GM12875 (cell line): Measurements from ENCODE around the gene GLTPD2.

Source experiments
- H3K4me3 ChIP-seq: one replicate; pipeline ENCODE4 v1.5.1; 2011; ENCODE audit warnings: low read depth, low read length, control low read depth
- TF ChIP-seq, protein P1 (sequence below): IDR thresholded peaks from 2 replicates; pipeline ENCODE4 v1.5.1; 2011; ENCODE audit warnings: low read depth, mild to moderate bottlenecking, control low read depth, inconsistent platforms, low read length, moderate library complexity, borderline replicate concordance; ENCODE audit not compliant: insufficient read depth

Gene GLTPD2

DNA sequence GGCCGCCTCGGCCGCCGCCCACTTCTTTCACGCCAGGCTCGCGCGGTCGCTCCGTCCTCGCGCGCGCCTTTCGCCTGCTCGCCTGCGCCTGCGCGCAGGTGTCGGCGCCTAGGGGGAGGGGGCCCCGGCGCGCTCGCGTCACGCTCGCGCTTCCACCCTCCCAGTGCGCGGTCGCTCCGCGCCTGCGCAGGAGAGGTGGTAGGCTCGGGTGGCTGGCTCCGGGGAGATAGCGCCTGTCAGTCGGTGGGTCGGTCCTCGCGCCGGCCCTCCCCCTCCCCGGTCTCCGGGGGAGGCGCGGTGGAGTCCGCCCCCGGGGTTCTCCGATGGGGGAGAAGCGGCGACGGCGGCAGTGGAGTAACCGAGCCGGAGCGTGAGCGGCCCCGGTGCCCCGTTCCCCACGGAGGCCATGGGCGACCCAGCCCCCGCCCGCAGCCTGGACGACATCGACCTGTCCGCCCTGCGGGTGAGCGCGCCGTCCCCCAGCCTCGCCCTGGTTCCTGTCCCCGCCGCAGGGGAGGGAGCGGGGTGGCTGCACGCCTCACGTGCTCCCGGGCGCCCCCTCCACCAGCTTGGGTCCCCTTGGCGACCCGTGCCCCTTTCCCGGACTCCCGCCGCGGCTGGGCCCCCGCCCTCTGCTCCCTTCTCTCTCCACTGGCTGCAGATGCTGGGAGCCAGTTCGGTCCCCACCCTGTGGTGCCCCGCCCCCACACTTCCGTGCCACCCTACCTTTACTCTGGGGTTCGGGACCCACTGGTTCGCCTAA, 44.6 kb downstream of the GLTPD2 start, which contains the start of gene MINK1:
TSS of gene MINK1 (plus strand) at position 163 of the 763 bp plus-strand sequence. CDS start at position 407, 244 bp downstream.
- H3K4me3 ChIP-seq: peak within 1 kb of the TSS; percentile 93
- TF ChIP-seq, protein P1, sequence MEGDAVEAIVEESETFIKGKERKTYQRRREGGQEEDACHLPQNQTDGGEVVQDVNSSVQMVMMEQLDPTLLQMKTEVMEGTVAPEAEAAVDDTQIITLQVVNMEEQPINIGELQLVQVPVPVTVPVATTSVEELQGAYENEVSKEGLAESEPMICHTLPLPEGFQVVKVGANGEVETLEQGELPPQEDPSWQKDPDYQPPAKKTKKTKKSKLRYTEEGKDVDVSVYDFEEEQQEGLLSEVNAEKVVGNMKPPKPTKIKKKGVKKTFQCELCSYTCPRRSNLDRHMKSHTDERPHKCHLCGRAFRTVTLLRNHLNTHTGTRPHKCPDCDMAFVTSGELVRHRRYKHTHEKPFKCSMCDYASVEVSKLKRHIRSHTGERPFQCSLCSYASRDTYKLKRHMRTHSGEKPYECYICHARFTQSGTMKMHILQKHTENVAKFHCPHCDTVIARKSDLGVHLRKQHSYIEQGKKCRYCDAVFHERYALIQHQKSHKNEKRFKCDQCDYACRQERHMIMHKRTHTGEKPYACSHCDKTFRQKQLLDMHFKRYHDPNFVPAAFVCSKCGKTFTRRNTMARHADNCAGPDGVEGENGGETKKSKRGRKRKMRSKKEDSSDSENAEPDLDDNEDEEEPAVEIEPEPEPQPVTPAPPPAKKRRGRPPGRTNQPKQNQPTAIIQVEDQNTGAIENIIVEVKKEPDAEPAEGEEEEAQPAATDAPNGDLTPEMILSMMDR: no peak

GRCh38 chr17:4833941-4834680, 45.3 kb downstream of the GLTPD2 start:
- TF ChIP-seq, protein P1: no peak
- H3K4me3 ChIP-seq: peak overlapping the region; percentile 93

GRCh38 chr17:4834681-4835020, 45.9 kb downstream of the GLTPD2 start:
- peak overlapping the region; percentile 93 for H3K4me3 ChIP-seq
- TF ChIP-seq, protein P1: no peak

DNA sequence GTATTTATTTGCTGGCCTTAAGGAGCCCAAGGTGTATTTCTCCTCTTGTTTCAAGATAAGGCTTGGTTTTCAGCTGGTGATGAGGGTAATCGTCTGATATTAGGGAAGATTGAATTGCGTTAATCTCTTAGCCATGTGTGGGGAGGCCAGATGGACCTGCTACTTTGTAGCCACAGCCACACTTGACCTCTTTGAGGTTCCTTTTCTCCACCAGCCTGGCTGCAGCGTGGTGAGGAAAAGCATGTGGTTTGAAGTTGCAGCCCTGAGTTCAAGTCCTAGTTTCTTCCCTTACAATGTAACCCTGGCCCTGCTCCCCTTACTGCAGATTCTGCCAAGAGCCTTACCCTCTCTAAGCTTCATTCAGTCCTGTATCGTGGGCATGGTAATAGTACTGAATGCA, 47.5 kb downstream of the GLTPD2 start:
- no peak overlapping the region for H3K4me3 ChIP-seq
- TF ChIP-seq, protein P1: no peak

GRCh38 chr17:4837471-4838308, 48.9 kb downstream of the GLTPD2 start:
- no peak overlapping the region for H3K4me3 ChIP-seq
- TF ChIP-seq, protein P1: no peak

DNA sequence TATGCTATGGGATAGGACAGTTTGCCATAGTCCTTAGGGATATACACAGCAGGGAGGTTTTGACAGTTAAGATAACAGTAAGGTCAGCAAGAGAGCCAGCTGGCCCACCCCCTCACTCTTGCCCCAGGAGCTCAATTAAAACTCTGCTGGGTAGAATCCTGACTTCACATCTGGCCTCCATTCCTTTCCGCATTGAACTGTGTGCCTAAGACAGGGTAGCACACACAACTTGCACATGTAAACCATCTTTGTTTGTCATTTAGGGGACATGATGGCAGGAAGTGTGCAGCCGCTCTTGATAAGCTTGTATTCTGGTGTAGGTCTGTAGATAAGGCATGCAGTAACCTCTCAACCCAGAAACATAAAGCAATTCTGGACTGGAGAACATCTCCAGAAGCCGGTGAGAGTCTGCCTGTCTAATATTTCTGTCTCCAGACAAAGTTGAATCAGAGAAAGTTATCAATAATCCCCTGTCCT, 49.6 kb downstream of the GLTPD2 start:
- TF ChIP-seq, protein P1: no peak
- H3K4me3 ChIP-seq: no peak overlapping the region
